ENCODE data around the gene PLXND1. TPM values are rescaled to one million over a fixed set of nuclear protein-coding genes. Genes with fewer than 3 reads are reported as not detected.

Gene PLXND1
- total RNA-seq, 1 donor from 2014 or later, result 3.1 TPM

GRCh38 chr3:129616291-129616690 is 9.8 kb upstream of the PLXND1 start:
- POLR2A ChIA-PET, result no interaction called here
- peaks cover 11% of the 10 kb centered on the region for H3K4me1 Mint-ChIP-seq

GRCh38 chr3:129615751-129616281 is 9.3 kb upstream of the PLXND1 start:
- no peak overlapping the region for H3K27ac Mint-ChIP-seq
- peaks cover 10% of the 10 kb centered on the region for H3K27me3 Mint-ChIP-seq
- no peaks in the 10 kb centered on the region for H3K36me3 Mint-ChIP-seq (ENCODE audit: low read depth)
- ChIA-PET POLR2A (no interaction called here), CTCF (no interaction called here)
- H3K9me3 Mint-ChIP-seq, result no peaks in the 10 kb centered on the region
- intact Hi-C loops (cut with micrococcal nuclease), result no loop called here
- DNase-seq, result no peak
- TF ChIP-seq CTCF (IDR thresholded peaks at IDR 0.05), result no peak
- H3K4me1 Mint-ChIP-seq, result peaks cover 11% of the 10 kb centered on the region
- ATAC-seq (ENCODE audit: low read depth), result no peak
- no peak overlapping the region for H3K4me3 Mint-ChIP-seq

More at GRCh38 chr3:129616291-129616690, 9.8 kb upstream of the PLXND1 start:
- H3K27ac Mint-ChIP-seq, result no peak overlapping the region
- no peak for ATAC-seq (ENCODE audit: low read depth)
- TF ChIP-seq CTCF (IDR thresholded peaks at IDR 0.05), result no peak
- DNase-seq, result no peak
- intact Hi-C loops (cut with micrococcal nuclease), result no loop called here
- H3K9me3 Mint-ChIP-seq, result no peaks in the 10 kb centered on the region
- CTCF ChIA-PET, result no interaction called here
- H3K4me3 Mint-ChIP-seq, result no peak overlapping the region
- H3K36me3 Mint-ChIP-seq (ENCODE audit: low read depth), result no peaks in the 10 kb centered on the region
- H3K27me3 Mint-ChIP-seq, result peaks cover 7% of the 10 kb centered on the region

DNA sequence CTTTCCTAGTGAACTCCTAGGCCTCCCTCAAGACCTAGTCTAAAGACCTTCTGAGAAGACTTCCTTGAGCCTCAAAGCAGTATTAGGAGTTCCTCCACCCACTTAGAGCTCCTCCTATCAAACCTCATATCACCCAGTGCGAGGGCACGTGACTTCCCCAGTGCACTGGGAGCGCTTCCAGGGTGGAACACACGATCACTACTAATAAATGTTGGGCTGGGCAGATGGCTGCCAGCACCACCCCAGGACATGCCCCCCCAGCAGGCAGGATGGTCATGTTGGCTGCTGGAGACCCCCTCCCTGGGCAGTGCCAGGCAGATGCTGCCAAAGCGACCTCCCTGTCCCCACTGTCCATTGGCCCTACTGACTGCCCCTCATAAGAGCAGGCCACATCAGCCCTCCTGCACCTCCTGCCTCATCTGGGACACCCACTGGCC is 8.5 kb upstream of the PLXND1 start:
- H3K36me3 Mint-ChIP-seq (ENCODE audit: low read depth), result no peaks in the 10 kb centered on the region
- DNase-seq, result no peak
- no peak overlapping the region for H3K27ac Mint-ChIP-seq
- no peak for ATAC-seq (ENCODE audit: low read depth)
- CTCF ChIA-PET, result no interaction called here
- peaks cover 11% of the 10 kb centered on the region for H3K4me1 Mint-ChIP-seq
- peaks cover 10% of the 10 kb centered on the region for H3K27me3 Mint-ChIP-seq
- TF ChIP-seq CTCF (IDR thresholded peaks at IDR 0.05), result no peak
- POLR2A ChIA-PET, result no interaction called here
- H3K4me3 Mint-ChIP-seq, result no peak overlapping the region
- intact Hi-C loops (cut with micrococcal nuclease), result no loop called here
- H3K9me3 Mint-ChIP-seq, result no peaks in the 10 kb centered on the region

- Mint-ChIP-seq H3K4me3 (no peak overlapping the region), H3K27me3 (peaks cover 10% of the 10 kb centered on the region), H3K27ac (no peak overlapping the region), H3K9me3 (no peaks in the 10 kb centered on the region), H3K36me3 (ENCODE audit: low read depth) (no peaks in the 10 kb centered on the region), H3K4me1 (peaks cover 11% of the 10 kb centered on the region)
- ChIA-PET POLR2A (no interaction called here), CTCF (no interaction called here)
- intact Hi-C loops (cut with micrococcal nuclease), result no loop called here
- ATAC-seq (ENCODE audit: low read depth) (no peak), DNase-seq (no peak)
- no peak for TF ChIP-seq CTCF (IDR thresholded peaks at IDR 0.05)
Measured at GRCh38 chr3:129614435-129614834, 8.0 kb upstream of the PLXND1 start.

DNA sequence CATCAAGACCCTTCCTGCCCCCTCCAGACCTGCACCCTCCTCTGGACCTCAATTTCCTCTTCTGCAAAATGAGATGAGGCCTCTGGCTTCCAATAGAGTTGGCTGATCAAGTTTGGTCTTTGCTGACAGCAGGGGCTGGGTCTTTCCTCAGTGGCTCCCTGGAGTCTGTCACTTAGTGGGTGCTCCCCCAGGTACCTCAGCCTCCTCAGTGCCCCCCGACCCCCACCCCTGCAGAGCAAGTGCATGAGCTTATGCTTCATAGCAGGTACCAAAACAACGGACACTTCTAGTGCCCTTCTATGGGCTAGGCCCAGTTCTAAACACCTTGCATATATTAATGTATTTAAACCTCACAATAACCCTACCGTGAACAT is 6.9 kb upstream of the PLXND1 start:
- Mint-ChIP-seq H3K36me3 (ENCODE audit: low read depth) (no peaks in the 10 kb centered on the region), H3K27ac (no peak overlapping the region), H3K27me3 (peaks cover 11% of the 10 kb centered on the region), H3K9me3 (no peaks in the 10 kb centered on the region), H3K4me3 (no peak overlapping the region), H3K4me1 (peaks cover 3% of the 10 kb centered on the region)
- TF ChIP-seq CTCF (IDR thresholded peaks at IDR 0.05), result no peak
- no peak for DNase-seq
- no peak for ATAC-seq (ENCODE audit: low read depth)
- intact Hi-C loops (cut with micrococcal nuclease), result no loop called here
- POLR2A ChIA-PET, result no interaction called here
- CTCF ChIA-PET, result no interaction called here
